K562 (cell line): ENCODE measurements around the gene CD109. TPM values are rescaled to one million over a fixed set of nuclear protein-coding genes. Genes with fewer than 3 reads are reported as not detected.

Experiments
- AFF1 ChIP-seq, 2 experiments: fragments of 450-650 bp; IDR thresholded peaks; 2 replicates each; pipeline ENCODE4 v1.6.1; 2018; ENCODE audit warnings: mild to moderate bottlenecking in 2 of 2, low read depth in 1 of 2; ENCODE audit not compliant: partially characterized antibody in 2 of 2
- CBFA2T3 ChIP-seq: fragments of 450-650 bp; IDR thresholded peaks from 2 replicates; pipeline ENCODE4 v1.6.1; 2017
- HIVEP1 ChIP-seq: fragments of 250-450 bp; sonication (Bioruptor Pico); IDR thresholded peaks from 2 replicates; pipeline ENCODE4 v1.4.0; 2020; ENCODE audit warnings: mild to moderate bottlenecking
- HNRNPLL ChIP-seq: fragments of 200-400 bp; formaldehyde crosslinking; IDR thresholded peaks from 2 replicates; pipeline ENCODE4 v1.6.1; 2017; ENCODE audit warnings: low read length, low read depth, mild to moderate bottlenecking; ENCODE audit not compliant: poor library complexity, severe bottlenecking
- MLX ChIP-seq, 2 experiments: fragments of 450-650 bp in 1 of 2; sonication (generic) in 1 of 2; formaldehyde crosslinking; conservative IDR thresholded peaks; 2 replicates each; pipeline versions ENCODE4 v1.4.0 to v1.8.1; 2020 to 2022; ENCODE audit warnings: mild to moderate bottlenecking in 1 of 2, missing genetic modification reagents in 1 of 2
- PTBP1 ChIP-seq: fragments of 200-400 bp; formaldehyde crosslinking; IDR thresholded peaks from 2 replicates; pipeline ENCODE4 v1.6.1; 2017; ENCODE audit warnings: low read depth, low read length
- SREBF1 ChIP-seq: fragments of 150-350 bp; IDR thresholded peaks from 2 replicates; pipeline ENCODE4 v1.6.1; 2014; ENCODE audit warnings: antibody characterized with exemption, low read depth, low read length, borderline replicate concordance
- TGIF2 ChIP-seq: sonication (generic); formaldehyde crosslinking; IDR thresholded peaks from 2 replicates; pipeline ENCODE4 v1.8.1; 2022; ENCODE audit warnings: mild to moderate bottlenecking, missing genetic modification reagents, moderate library complexity
- XRCC3 ChIP-seq: fragments of 450-650 bp; IDR thresholded peaks from 2 replicates; pipeline ENCODE4 v1.6.1; 2017; ENCODE audit warnings: mild to moderate bottlenecking, moderate library complexity
- ZNF668 ChIP-seq: fragments of 250-450 bp; sonication (Bioruptor Pico); IDR thresholded peaks from 2 replicates; pipeline ENCODE4 v1.8.0; 2022; ENCODE audit warnings: mild to moderate bottlenecking, inconsistent platforms
- ZNF695 ChIP-seq: fragments of 450-650 bp; formaldehyde crosslinking; IDR thresholded peaks from 2 replicates; pipeline ENCODE4 v1.4.0; 2020; ENCODE audit warnings: mild to moderate bottlenecking, moderate library complexity
- polyA plus RNA-seq, 8 experiments: library from polyadenylated mRNA; depleted of rRNA in 4 of 8; stranded (reverse) in 5 of 8; unstranded in 3 of 8; fragments of >200 nt; fragmentation: Nextera tagmentation in 2 of 8; fragmentation: Illumina TruSeq in 1 of 8; extraction: Ambion mirVana in 2 of 8; extraction: Trizol in 1 of 8; gene quantifications; 2 replicates each; pipeline versions ENCODE4 v1.2.1 to v1.2.3, GENCODE V29; 2011 to 2014; ENCODE audit warnings: inconsistent platforms in 1 of 8, missing spikeins in 1 of 8
- total RNA-seq, 7 experiments: library from RNA; depleted of rRNA in 6 of 7; stranded (reverse); fragments of >200 nt in 6 of 7; fragmentation: Illumina TruSeq in 2 of 7; extraction: Trizol in 2 of 7; gene quantifications; 2 replicates each; pipeline versions ENCODE4 v1.2.1 to v1.2.3, GENCODE V29; 2011 to 2021; ENCODE audit warnings: low replicate concordance in 1 of 7
- TF ChIP-seq, protein P1 (sequence below): sonication (generic); formaldehyde crosslinking; IDR thresholded peaks from 2 replicates; pipeline ENCODE4 v1.8.0; 2023; ENCODE audit warnings: mild to moderate bottlenecking, missing genetic modification reagents
- TF ChIP-seq, protein P2 (sequence below): fragments of 450-650 bp; IDR thresholded peaks from 2 replicates; pipeline ENCODE4 v1.6.1; 2016
- TF ChIP-seq, protein P3 (sequence below): fragments of 250-450 bp; sonication (Bioruptor Pico); IDR thresholded peaks from 2 replicates; pipeline ENCODE4 v1.9.0; 2021; ENCODE audit warnings: mild to moderate bottlenecking
- TF ChIP-seq, protein P4 (sequence below), 3 experiments: fragments of 200-800 bp in 1 of 3; sonication (Bioruptor generic) in 1 of 3; sonication (generic) in 1 of 3; formaldehyde crosslinking in 1 of 3; IDR thresholded peaks; 2 replicates each; pipeline versions ENCODE4 v1.6.1 to v1.8.0; 2016 to 2022; ENCODE audit warnings: mild to moderate bottlenecking in 2 of 3, missing compliant biosample characterization in 2 of 3, missing genetic modification characterization in 2 of 3, missing genetic modification reagents in 1 of 3

CD109 gene
- total and polyA plus RNA-seq, 9 of the 15 experiments (the other 6 are each of a cell fraction or from before 2014, with no cell fraction given) = under 0.01 to 0.22 (median 0.11) TPM

GRCh38 chr6:73675466-73676098, 20.4 kb upstream of the CD109 start (continued):
- no peak for TF ChIP-seq AFF1 (IDR thresholded peaks at IDR 0.05; ENCODE audit: low read depth in 1 of 2, partially characterized antibody in 2 of 2)
- TF ChIP-seq XRCC3 = no peak
- no peak for TF ChIP-seq MLX (CRISPR knock-in tag; conservative IDR thresholded peaks at IDR 0.05)
- TF ChIP-seq, protein P1, sequence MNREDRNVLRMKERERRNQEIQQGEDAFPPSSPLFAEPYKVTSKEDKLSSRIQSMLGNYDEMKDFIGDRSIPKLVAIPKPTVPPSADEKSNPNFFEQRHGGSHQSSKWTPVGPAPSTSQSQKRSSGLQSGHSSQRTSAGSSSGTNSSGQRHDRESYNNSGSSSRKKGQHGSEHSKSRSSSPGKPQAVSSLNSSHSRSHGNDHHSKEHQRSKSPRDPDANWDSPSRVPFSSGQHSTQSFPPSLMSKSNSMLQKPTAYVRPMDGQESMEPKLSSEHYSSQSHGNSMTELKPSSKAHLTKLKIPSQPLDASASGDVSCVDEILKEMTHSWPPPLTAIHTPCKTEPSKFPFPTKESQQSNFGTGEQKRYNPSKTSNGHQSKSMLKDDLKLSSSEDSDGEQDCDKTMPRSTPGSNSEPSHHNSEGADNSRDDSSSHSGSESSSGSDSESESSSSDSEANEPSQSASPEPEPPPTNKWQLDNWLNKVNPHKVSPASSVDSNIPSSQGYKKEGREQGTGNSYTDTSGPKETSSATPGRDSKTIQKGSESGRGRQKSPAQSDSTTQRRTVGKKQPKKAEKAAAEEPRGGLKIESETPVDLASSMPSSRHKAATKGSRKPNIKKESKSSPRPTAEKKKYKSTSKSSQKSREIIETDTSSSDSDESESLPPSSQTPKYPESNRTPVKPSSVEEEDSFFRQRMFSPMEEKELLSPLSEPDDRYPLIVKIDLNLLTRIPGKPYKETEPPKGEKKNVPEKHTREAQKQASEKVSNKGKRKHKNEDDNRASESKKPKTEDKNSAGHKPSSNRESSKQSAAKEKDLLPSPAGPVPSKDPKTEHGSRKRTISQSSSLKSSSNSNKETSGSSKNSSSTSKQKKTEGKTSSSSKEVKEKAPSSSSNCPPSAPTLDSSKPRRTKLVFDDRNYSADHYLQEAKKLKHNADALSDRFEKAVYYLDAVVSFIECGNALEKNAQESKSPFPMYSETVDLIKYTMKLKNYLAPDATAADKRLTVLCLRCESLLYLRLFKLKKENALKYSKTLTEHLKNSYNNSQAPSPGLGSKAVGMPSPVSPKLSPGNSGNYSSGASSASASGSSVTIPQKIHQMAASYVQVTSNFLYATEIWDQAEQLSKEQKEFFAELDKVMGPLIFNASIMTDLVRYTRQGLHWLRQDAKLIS (CRISPR knock-in tag) = no peak
- no peak for TF ChIP-seq ZNF668 (CRISPR knock-in tag)
- TF ChIP-seq, protein P2, sequence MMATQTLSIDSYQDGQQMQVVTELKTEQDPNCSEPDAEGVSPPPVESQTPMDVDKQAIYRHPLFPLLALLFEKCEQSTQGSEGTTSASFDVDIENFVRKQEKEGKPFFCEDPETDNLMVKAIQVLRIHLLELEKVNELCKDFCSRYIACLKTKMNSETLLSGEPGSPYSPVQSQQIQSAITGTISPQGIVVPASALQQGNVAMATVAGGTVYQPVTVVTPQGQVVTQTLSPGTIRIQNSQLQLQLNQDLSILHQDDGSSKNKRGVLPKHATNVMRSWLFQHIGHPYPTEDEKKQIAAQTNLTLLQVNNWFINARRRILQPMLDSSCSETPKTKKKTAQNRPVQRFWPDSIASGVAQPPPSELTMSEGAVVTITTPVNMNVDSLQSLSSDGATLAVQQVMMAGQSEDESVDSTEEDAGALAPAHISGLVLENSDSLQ = peak; percentile 33; the same call in 1 of the 2 replicates
- TF ChIP-seq ZNF695 (CRISPR knock-in tag) = no peak
- TF ChIP-seq, protein P3, sequence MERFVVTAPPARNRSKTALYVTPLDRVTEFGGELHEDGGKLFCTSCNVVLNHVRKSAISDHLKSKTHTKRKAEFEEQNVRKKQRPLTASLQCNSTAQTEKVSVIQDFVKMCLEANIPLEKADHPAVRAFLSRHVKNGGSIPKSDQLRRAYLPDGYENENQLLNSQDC (CRISPR knock-in tag) = no peak
- TF ChIP-seq, protein P4, sequence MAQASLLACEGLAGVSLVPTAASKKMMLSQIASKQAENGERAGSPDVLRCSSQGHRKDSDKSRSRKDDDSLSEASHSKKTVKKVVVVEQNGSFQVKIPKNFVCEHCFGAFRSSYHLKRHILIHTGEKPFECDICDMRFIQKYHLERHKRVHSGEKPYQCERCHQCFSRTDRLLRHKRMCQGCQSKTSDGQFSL (CRISPR knock-in tag; IDR thresholded peaks at IDR 0.05) = no peak
- TF ChIP-seq, protein P4 (tag; IDR thresholded peaks at IDR 0.05) = no peak
- no peak for TF ChIP-seq HNRNPLL
- no peak for TF ChIP-seq HIVEP1
- TF ChIP-seq PTBP1 = no peak
- TF ChIP-seq CBFA2T3 = no peak
- TF ChIP-seq SREBF1 = no peak
- no peak for TF ChIP-seq TGIF2 (CRISPR knock-in tag)
